ENCODE measurements around the gene KRTAP4-12.
"Not testable (repeated sequence)": the region's sequence is repeated elsewhere in the genome, so short reads cannot be mapped to it uniquely, and the experiment has no call there.

The KRTAP4-12 gene

DNA sequence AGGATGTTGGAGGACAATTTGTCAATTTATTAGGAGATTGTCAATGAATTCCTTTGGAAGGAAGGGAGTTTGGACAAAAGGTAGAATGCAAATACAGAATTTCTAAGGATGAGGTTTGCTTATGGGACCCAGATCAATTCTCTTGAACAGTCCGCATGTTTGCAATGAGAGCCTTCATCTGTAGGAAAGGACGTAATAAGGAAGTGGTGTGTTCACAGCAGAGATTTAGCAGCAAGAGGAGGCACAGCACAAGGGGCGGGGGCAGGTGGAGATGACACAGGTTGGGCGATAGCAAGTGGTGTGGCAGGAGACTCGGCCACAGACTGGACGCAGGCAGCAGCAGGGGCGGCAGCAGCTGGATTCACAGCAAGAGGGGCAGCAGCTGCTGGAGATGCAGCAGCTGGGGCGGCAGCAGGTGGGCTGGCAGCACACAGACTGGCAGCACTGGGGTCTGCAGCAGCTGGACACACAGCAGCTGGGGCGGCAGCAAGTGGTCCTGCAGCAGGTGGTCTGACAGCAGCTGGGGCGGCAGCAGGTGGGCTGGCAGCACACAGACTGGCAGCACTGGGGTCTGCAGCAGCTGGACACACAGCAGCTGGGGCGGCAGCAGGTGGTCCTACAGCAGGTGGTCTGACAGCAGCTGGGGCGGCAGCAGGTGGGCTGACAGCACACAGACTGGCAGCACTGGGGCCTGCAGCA is 541 bp downstream of the KRTAP4-12 start:
- not testable (repeated sequence) for DNase-seq

GRCh38 chr17:41121742-41122141 is 2.2 kb downstream of the KRTAP4-12 start:
- no peak for DNase-seq

DNA sequence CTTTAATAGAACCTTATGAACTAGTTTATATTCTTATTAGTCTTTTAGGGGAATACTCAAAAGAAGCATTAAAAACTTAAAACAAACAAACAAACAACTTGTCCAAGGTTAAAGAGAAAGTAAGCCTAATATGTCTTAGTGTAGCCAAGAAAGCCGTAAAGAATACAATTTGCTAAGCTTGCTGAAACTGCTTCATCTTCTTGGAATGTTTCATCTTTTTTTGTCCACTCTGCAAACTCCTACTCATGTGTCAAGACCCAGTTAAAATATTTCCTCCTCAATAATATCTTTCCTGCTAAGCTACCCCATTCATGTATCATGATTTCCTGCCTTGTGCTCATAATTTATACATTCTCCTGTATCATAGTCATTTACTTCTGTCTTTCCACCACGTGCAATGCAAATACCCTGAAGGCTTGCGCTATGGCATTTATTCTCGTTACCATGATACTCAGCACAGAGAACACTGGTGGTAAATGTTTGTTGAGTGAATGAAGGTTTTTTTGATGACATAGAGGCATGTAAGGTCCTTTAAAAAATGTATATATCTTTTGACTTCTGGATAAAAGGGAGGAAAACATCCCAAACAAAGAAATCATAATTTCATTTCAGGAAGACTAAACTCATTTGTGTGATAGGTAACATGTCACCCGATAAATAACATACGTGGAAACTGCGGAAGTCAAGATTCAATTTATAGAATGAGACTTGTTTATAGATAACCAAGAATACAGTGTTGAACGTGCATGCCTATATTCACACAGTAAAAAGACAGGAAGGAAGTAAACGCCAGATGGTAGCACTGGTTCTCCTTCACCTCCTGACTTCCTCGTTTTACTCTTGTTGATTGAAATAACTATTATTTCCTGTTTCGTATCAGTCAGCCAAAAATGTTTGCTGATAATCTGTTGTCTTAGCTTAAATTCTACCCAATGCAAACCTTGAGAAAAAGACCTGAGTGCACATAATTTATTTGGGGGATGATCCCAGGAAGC is 4.0 kb downstream of the KRTAP4-12 start:
- DNase-seq: not testable (repeated sequence)

GRCh38 chr17:41118721-41119120 is 5.3 kb downstream of the KRTAP4-12 start:
- no peak for DNase-seq

GRCh38 chr17:41117846-41118386 is 6.1 kb downstream of the KRTAP4-12 start, which contains the start of gene KRTAP4-11:
TSS of gene KRTAP4-11 (minus strand) at chr17:41118373. CDS start at chr17:41118315, 58 bp downstream.
- DNase-seq: not testable (repeated sequence)

- DNase-seq: no peak
Observed at GRCh38 chr17:41116297-41116696, 7.7 kb downstream of the KRTAP4-12 start.

DNA sequence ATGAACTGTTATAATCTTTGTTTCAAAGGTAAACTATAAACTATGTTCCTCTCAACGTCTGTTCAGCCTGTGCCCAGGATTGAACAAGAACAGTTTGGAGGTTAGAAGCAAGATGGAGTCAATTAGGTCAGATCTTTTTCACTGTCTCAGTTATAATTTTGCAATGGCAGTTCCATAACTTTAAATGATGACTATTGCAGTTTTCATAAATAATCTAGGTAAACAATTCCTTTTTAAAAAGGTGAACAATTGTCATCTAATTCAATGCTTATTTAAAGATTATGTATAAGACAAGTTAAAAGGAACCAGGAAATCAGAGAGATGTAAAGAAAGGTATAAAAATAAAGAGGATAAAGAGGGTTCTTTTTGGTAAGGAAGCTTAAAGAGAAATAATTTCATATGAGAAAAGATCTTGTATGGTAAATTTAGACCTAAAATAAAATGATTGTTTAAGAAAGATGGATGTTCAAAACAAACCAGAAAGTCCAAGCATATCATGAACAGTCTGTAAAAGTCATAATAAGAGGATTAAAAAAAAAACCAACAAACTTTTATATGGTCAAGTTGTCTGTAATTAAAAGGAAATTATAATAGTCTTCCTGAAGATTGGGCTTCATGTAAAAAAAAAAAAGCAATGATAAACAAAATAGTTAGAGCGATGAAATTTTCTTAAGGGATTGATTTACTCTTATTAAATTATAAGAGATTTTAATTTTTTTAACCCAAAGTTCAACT is 12.7 kb downstream of the KRTAP4-12 start:
- DNase-seq: no peak

DNA sequence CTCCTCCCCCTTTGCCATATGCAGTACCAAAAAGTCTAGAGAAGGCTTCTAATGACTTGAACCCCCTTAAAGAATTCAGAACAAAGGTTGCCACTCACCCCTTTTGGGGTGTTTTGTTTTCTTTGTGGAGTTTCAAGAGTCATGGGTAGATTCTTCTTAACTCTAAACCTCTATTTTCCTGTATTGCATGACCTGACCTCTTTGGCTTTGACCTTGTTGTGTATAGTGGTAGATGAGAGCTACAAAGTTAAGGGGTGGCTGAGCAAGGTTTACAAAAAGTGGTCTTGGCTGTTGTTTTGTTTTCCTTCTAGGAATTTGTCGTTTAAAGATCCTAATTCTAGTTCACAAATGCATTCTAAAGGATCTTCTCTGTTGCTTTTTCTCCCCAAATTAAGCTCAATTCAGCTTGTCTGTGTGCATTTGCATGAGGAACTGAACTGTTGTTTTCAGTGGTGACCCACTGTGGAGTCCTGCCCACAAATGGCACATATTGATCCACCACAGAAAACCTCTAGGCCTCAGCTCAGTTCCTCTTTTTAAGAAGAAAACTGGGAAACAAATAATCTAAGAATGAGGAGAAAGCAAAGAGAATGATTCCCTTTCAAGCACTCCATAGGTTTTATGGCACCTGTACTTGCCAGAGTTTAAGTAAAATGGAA is 15.1 kb downstream of the KRTAP4-12 start:
- DNase-seq: not testable (repeated sequence)

DNA sequence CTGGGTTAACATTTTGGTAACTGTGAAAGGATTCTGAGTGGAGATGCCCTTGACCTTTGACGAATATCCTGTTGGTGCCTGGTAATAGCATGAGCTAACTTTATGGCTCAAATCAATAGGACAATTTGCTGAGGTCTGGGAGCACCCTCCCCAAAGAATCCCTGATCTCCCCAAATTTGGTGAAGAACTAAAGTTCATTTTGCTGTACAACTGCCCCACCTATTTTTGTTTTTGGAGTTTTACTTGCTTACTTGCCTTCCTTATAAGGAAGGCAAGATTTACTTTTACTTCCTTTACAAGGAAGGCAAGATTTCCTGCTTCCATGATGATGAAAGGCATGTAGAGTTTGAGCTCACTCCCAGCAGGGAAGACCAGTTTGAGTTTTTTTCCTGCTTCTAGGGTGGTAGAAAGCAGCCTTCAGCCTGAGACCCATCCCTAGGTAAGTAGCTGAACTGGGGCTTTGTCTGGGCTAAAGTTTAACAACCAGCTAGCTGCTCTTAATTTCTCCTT is 16.0 kb downstream of the KRTAP4-12 start:
- no peak for DNase-seq

- not testable (repeated sequence) for DNase-seq
Observed at GRCh38 chr17:41105347-41105746, 18.6 kb downstream of the KRTAP4-12 start, which contains the start of gene KRTAP4-9. TSS of gene KRTAP4-9 (plus strand) at chr17:41105389. CDS start at chr17:41105389, 0 bp downstream.

DNA sequence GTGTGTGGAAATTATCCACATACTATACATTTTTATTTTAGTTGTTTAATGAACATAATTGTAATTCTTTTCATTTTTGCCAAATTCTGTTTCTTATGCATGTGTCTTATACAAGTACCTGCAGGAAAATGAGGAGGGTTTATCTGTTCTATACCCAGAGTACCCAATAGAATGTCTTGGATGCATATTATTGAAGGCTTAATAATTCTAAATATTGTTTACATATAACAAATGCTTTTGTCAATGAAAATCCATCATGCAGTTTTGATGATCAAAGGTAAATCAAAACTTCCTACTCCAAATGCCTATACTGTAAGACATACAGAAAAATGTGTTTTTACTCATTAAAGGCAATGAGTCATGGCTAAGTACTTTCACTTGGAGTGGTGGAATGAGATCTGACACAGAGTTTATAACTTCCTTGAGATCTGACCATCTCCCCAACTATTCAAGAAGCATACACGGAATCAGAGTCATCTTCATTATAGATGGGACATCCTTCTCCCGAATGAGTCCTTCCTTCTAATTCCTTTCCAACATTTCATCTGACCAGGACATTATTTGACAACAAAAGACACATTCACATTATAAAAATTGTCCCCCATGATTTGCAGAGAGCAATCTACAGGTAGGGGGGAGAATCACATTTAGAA is 19.5 kb downstream of the KRTAP4-12 start:
- not testable (repeated sequence) for DNase-seq

DNA sequence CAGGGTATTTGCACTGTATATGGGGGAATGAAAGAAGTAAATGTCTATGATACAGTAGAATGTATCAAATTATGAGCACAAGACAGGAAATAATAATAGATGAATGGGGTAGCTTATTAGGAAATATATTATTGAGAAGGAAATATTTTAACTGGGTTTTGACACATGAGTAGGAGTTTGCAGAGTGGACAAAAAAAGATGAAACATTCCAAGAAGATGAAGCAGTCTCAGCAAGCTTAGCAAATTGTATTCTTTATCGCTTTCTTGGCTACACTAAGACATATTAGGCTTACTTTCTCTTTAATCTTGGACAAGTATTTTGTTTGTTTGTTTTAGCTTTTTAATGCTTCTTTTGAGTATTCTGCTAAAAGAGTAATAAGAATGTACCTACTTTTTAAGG is 20.1 kb downstream of the KRTAP4-12 start:
- DNase-seq: no peak

DNA sequence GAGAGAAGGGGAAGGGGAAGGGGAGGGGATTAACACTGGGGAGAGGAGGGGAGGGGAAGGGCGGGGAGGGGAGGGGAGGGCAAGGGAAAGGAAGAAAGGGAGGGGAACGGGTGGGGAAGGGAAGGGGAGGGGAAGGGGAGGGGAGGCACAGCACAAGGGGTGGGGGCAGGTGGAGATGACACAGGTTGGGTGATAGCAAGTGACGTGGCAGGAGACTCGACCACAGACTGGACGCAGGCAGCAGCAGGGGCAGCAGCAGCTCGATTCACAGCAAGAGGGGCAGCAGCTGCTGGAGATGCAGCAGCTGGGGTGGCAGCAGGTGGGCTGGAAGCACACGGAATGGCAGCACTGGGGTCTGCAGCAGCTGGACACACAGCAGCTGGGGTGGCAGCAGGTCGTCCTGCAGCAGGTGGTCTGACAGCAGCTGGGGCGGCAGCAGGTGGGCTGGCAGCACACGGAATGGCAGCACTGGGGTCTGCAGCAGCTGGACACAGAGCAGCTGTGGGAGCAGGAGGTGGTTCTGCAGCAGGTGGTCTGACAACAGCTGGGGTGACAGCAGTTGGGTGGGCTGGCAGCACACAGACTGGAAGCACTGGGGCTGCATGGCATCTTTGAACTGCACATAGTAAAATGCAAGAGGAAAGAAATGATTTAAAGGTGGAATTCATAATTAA is 22.3 kb downstream of the KRTAP4-12 start, which contains the start of gene KRTAP4-16:
Gene KRTAP4-16, minus strand, starts transcription at position 624 of the 674 bp plus-strand sequence. Its CDS starts 0 bp downstream, at position 624.
- no peak for DNase-seq

- not testable (repeated sequence) for DNase-seq
Observed at GRCh38 chr17:41099682-41100480, 24.1 kb downstream of the KRTAP4-12 start.

GRCh38 chr17:41098481-41098880 is 25.5 kb downstream of the KRTAP4-12 start:
- DNase-seq: no peak

GRCh38 chr17:41098042-41098441 is 25.9 kb downstream of the KRTAP4-12 start, which contains the start of gene KRTAP4-8:
TSS of gene KRTAP4-8 (minus strand) at chr17:41098142. CDS start at chr17:41098084, 58 bp downstream.
- no peak for DNase-seq

DNA sequence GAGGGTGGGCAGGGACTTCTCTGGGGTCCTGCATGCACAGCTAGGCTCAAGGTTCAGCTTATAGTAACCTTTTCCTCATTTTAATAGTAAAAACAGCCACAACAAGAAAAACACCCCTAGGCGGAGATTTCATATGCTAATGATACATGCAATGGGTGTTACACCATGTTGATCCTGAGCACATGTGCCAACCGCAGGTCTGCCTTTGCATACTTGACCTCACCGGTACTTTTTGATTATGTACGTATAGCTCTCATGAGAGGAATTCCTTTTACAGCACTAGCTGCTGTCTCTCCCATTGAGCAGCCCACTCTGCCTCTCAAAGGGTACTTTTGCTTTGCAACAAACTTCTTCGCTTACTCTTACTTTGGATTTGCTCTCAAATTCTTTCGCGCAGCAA is 27.9 kb downstream of the KRTAP4-12 start:
- no peak for DNase-seq

DNA sequence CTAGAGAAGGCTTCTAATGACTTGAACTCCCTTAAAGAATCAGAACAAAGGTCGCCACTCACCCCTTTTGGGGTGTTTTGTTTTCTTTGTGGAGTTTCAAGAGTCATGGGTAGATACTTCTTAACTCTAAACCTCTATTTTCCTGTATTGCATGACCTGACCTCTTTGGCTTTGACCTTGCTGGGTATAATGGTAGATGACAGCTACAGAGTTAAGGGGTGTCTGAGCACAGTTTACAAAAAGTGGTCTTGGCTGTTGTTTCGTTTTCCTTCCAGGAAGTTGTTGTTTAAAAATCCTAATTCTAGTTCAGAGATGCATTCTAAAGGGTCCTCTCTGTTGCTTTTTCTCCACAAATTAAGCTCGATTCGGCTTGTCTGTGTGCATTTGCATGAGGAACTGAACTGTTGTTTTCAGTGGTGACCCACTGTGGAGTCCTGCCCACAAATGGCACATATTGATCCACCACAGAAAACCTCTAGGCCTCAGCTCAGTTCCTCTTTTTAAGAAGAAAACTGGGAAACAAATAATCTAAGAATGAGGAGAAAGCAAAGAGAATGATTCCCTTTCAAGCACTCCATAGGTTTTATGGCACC is 35.1 kb downstream of the KRTAP4-12 start:
- not testable (repeated sequence) for DNase-seq
